GM21528 (cell line): ENCODE measurements around the gene MCUB.

ENCODE experiments used
- ATAC-seq: cut with Tn5 transposase; IDR thresholded peaks from one replicate; pipeline ENCODE4 v1.9.1; 2021; ENCODE audit warnings: mild to moderate bottlenecking, moderate library complexity; ENCODE audit not compliant: unreplicated experiment, low FRiP score

The MCUB gene

GRCh38 chr4:109622626-109623025 lies 62.6 kb downstream of the MCUB start:
- no peak for ATAC-seq

- no peak for ATAC-seq
These were observed 64.5 kb downstream of the MCUB start for GRCh38 chr4:109624536-109624935.

- ATAC-seq = no peak
These were observed 67.3 kb downstream of the MCUB start for GRCh38 chr4:109627361-109627760.

GRCh38 chr4:109629775-109630174 lies 69.7 kb downstream of the MCUB start:
- ATAC-seq = no peak

- no peak for ATAC-seq
These were observed 71.6 kb downstream of the MCUB start for GRCh38 chr4:109631532-109632108.

- no peak for ATAC-seq
These were observed 80.6 kb downstream of the MCUB start for GRCh38 chr4:109640644-109641043.

- no peak for ATAC-seq
These were observed 86.0 kb downstream of the MCUB start for GRCh38 chr4:109645874-109646710.

- peak; percentile 57 for ATAC-seq
These were observed 88.4 kb downstream of the MCUB start for GRCh38 chr4:109648266-109648996.

- no peak for ATAC-seq
These were observed 89.0 kb downstream of the MCUB start for GRCh38 chr4:109648997-109649575.

- ATAC-seq = peak; percentile 79
These were observed 89.8 kb downstream of the MCUB start for GRCh38 chr4:109649872-109650271.

- no peak for ATAC-seq
These were observed 95.3 kb downstream of the MCUB start for GRCh38 chr4:109655396-109655795.

GRCh38 chr4:109657854-109658418 lies 97.9 kb downstream of the MCUB start:
- ATAC-seq = no peak

- ATAC-seq = no peak
These were observed 98.9 kb downstream of the MCUB start for GRCh38 chr4:109658871-109659410.

- no peak for ATAC-seq
These were observed 102.1 kb downstream of the MCUB start for GRCh38 chr4:109662116-109662515.

- no peak for ATAC-seq
These were observed 102.7 kb downstream of the MCUB start for GRCh38 chr4:109662771-109663170.

GRCh38 chr4:109665783-109666485 lies 105.9 kb downstream of the MCUB start:
- no peak for ATAC-seq

GRCh38 chr4:109671350-109671749 lies 111.3 kb downstream of the MCUB start:
- no peak for ATAC-seq

- no peak for ATAC-seq
These were observed 112.3 kb downstream of the MCUB start for GRCh38 chr4:109672169-109672930.

- ATAC-seq = no peak
These were observed 113.3 kb downstream of the MCUB start for GRCh38 chr4:109673303-109673702.
